Mesenchymal stem cell (in vitro differentiated cells and primary cell): Measurements from ENCODE around the gene TJP3.
A peak's percentile ranks its signal among the peaks of the same experiment; 100 is the strongest.

Experiments used
- DNase-seq: peaks from one replicate; pipeline ENCODE4 v3.0.0-alpha.2; 2013
- H2AFZ ChIP-seq: one replicate; pipeline ENCODE4 v1.6.1; 2013; ENCODE audit warnings: low read depth, mild to moderate bottlenecking, control low read depth, inconsistent platforms, low read length, moderate library complexity
- H2AK5ac ChIP-seq: 2 replicates; pipeline ENCODE4 v1.6.1; 2013; ENCODE audit warnings: low read length, moderate library complexity, mild to moderate bottlenecking, inconsistent platforms; ENCODE audit not compliant: severe bottlenecking
- H2BK120ac ChIP-seq: one replicate; pipeline ENCODE4 v1.6.1; 2013; ENCODE audit warnings: low read depth, mild to moderate bottlenecking, inconsistent platforms, low read length, moderate library complexity
- H2BK12ac ChIP-seq, 2 experiments: one replicate each; pipeline ENCODE4 v1.6.1; 2013; ENCODE audit warnings: inconsistent platforms in 2 of 2, low read length in 2 of 2, mild to moderate bottlenecking in 2 of 2, moderate library complexity in 2 of 2, control low read depth in 1 of 2
- H2BK15ac ChIP-seq: one replicate; pipeline ENCODE4 v1.6.1; 2013; ENCODE audit warnings: mild to moderate bottlenecking, low read depth, inconsistent platforms; ENCODE audit not compliant: poor library complexity, severe bottlenecking
- H2BK5ac ChIP-seq: 2 replicates; pipeline ENCODE4 v1.6.1; 2013; ENCODE audit warnings: low read depth, mild to moderate bottlenecking, low read length, control low read depth, inconsistent platforms; ENCODE audit not compliant: poor library complexity, severe bottlenecking
- H3K14ac ChIP-seq, 2 experiments: one replicate each; pipeline ENCODE4 v1.6.1; 2013; ENCODE audit warnings: inconsistent platforms in 2 of 2, low read length in 2 of 2, control low read depth in 1 of 2, mild to moderate bottlenecking in 1 of 2, moderate library complexity in 1 of 2
- H3K18ac ChIP-seq, 2 experiments: one replicate each; pipeline ENCODE4 v1.6.1; 2013; ENCODE audit warnings: inconsistent platforms in 2 of 2, low read length in 2 of 2, control low read depth in 1 of 2, low read depth in 1 of 2, mild to moderate bottlenecking in 1 of 2
- H3K23ac ChIP-seq, 2 experiments: one replicate each; pipeline ENCODE4 v1.6.1; 2013; ENCODE audit warnings: inconsistent platforms in 2 of 2, low read length in 2 of 2, mild to moderate bottlenecking in 2 of 2, moderate library complexity in 2 of 2, control low read depth in 1 of 2
- H3K27ac ChIP-seq: 2 replicates; pipeline ENCODE4 v1.5.1; 2013; ENCODE audit warnings: mild to moderate bottlenecking, moderate library complexity, low read length, control low read depth, inconsistent platforms; ENCODE audit not compliant: poor library complexity, severe bottlenecking
- H3K27me3 ChIP-seq, 2 experiments: 2 replicates each; pipeline versions ENCODE4 v1.6.1 to v1.7.0; 2013; ENCODE audit warnings: low read length in 2 of 2, mild to moderate bottlenecking in 2 of 2, moderate library complexity in 2 of 2, control low read depth in 1 of 2, inconsistent platforms in 1 of 2; ENCODE audit not compliant: control insufficient read depth in 1 of 2, insufficient read depth in 1 of 2
- H3K36me3 ChIP-seq, 2 experiments: 2 replicates each; pipeline versions ENCODE4 v1.6.1 to v1.7.0; 2013; ENCODE audit warnings: low read length in 2 of 2, control low read depth in 1 of 2, inconsistent platforms in 1 of 2, low read depth in 1 of 2, mild to moderate bottlenecking in 1 of 2; ENCODE audit not compliant: insufficient read depth in 2 of 2, control insufficient read depth in 1 of 2
- H3K4ac ChIP-seq, 2 experiments: one replicate each; pipeline ENCODE4 v1.6.1; 2013; ENCODE audit warnings: inconsistent platforms in 2 of 2, low read length in 2 of 2, mild to moderate bottlenecking in 2 of 2, moderate library complexity in 2 of 2, control low read depth in 1 of 2, low read depth in 1 of 2
- H3K4me1 ChIP-seq: 2 replicates; pipeline ENCODE4 v1.6.1; 2013; ENCODE audit warnings: low read depth, low read length, control low read depth; ENCODE audit not compliant: control insufficient read depth, insufficient read depth
- H3K4me2 ChIP-seq: 2 replicates; pipeline ENCODE4 v1.6.1; 2013; ENCODE audit warnings: low read length, mild to moderate bottlenecking, inconsistent platforms; ENCODE audit not compliant: poor library complexity, severe bottlenecking
- H3K4me3 ChIP-seq, 2 experiments: 2 replicates each; pipeline versions ENCODE4 v1.5.1 to v1.7.0; 2013; ENCODE audit warnings: low read length in 2 of 2, mild to moderate bottlenecking in 2 of 2, control low read depth in 1 of 2, low read depth in 1 of 2; ENCODE audit not compliant: insufficient read depth in 1 of 2
- H3K79me1 ChIP-seq: replicated peaks from 2 replicates; pipeline ENCODE4 v1.6.1; 2013; ENCODE audit warnings: mild to moderate bottlenecking, control low read depth, low read length, inconsistent platforms; ENCODE audit not compliant: poor library complexity, severe bottlenecking
- H3K9ac ChIP-seq: 2 replicates; pipeline ENCODE4 v1.7.0; 2013; ENCODE audit warnings: mild to moderate bottlenecking, low read length, moderate library complexity
- H3K9me3 ChIP-seq: 2 replicates; pipeline ENCODE4 v1.7.0; 2013; ENCODE audit warnings: mild to moderate bottlenecking, low read length; ENCODE audit not compliant: control insufficient read depth
- H4K8ac ChIP-seq: one replicate; pipeline ENCODE4 v1.6.1; 2013; ENCODE audit warnings: inconsistent platforms, mild to moderate bottlenecking, low read length, moderate library complexity
- H4K91ac ChIP-seq: one replicate; pipeline ENCODE4 v1.6.1; 2013; ENCODE audit warnings: mild to moderate bottlenecking, low read length, inconsistent platforms
- WGBS: methylation state at CpG from one replicate; pipeline ENCODE4 v1.1.7; 2013; ENCODE audit warnings: mixed read lengths; 5-methylcytosine and 5-hydroxymethylcytosine counted together

Gene TJP3

GRCh38 chr19:3684054-3684816, 23.9 kb upstream of the TJP3 start:
- peaks cover 11% of the 10 kb centered on the region for H3K79me1 ChIP-seq
- H3K14ac ChIP-seq, result peak overlapping the region in 1 of 2 experiments; percentile 2
- H3K27me3 ChIP-seq, result no peaks in the 10 kb centered on the region
- peak overlapping the region; percentile 39 for H4K8ac ChIP-seq
- peaks cover 69% of the 10 kb centered on the region for H3K4me1 ChIP-seq
- H2BK5ac ChIP-seq, result peak overlapping the region; percentile 25
- H2AK5ac ChIP-seq, result peak overlapping the region; percentile 37
- peak overlapping the region; percentile 39 for H2BK120ac ChIP-seq
- peak overlapping the region; percentile 33 for H3K4me2 ChIP-seq
- peak overlapping the region; percentile 8 to 34 for H3K18ac ChIP-seq
- peak; percentile 94 for DNase-seq
- WGBS, result 58% methylated on average over 23 of the region's 23 CpGs
- H3K27ac ChIP-seq, result peak overlapping the region; percentile 98
- no peak overlapping the region for H3K4me3 ChIP-seq
- H3K9ac ChIP-seq, result no peak overlapping the region
- H2AFZ ChIP-seq, result no peak overlapping the region
- peak overlapping the region; percentile 57 for H4K91ac ChIP-seq
- peak overlapping the region; percentile 64 to 68 for H2BK12ac ChIP-seq
- H3K9me3 ChIP-seq, result peaks cover 5% of the 10 kb centered on the region
- H3K4ac ChIP-seq, result peak overlapping the region; percentile 42
- H2BK15ac ChIP-seq, result peak overlapping the region; percentile 82
- H3K36me3 ChIP-seq, result peaks cover 20 to 34% of the 10 kb centered on the region in 2 experiments
- peak overlapping the region in 1 of 2 experiments; percentile 18 for H3K23ac ChIP-seq

DNA sequence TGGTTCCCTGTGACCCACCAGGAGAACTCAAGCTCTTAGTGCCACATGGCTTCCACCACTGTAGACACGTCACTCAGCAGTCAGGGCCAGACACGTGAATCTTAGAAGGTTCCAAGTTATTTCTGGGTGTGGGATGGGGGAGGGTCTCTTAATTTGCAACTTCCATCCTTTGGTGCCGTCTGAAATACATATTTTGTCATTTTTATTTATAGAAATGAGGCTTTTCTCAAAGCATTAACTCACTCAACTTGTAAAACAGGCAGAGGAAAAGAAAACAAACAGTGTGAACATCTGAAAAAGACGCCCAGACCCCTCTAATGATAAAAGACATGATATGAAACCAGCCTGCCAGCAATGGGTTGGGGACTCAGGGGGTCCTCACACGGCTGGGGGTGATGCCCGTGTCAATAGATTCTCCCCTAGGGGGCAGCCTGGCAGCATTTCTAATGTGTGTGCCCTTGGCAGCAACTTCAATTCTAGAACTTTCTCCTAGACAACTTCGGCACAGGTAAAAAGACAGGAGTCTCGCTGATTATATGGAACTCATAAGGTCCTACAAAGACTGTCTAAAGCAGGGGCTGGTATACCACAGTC, 23.3 kb upstream of the TJP3 start:
- Histone ChIP-seq H4K91ac (peak overlapping the region; percentile 57), H2BK15ac (no peak overlapping the region), H2BK12ac (peak overlapping the region in 1 of 2 experiments; percentile 64), H3K4me2 (no peak overlapping the region), H3K9me3 (peaks cover 5% of the 10 kb centered on the region), H2AFZ (no peak overlapping the region), H3K18ac (no peak overlapping the region), H3K23ac (no peak overlapping the region), H3K14ac (no peak overlapping the region), H3K9ac (no peak overlapping the region), H3K4me1 (peaks cover 66% of the 10 kb centered on the region), H3K36me3 (peaks cover 18 to 28% of the 10 kb centered on the region in 2 experiments), H3K27me3 (no peaks in the 10 kb centered on the region), H2BK120ac (peak overlapping the region; percentile 24), H3K4me3 (no peak overlapping the region), H3K4ac (peak overlapping the region in 1 of 2 experiments; percentile 42), H2BK5ac (peak overlapping the region; percentile 25), H3K27ac (peak overlapping the region; percentile 98), H4K8ac (no peak overlapping the region), H2AK5ac (peak overlapping the region; percentile 73), H3K79me1 (peaks cover 5% of the 10 kb centered on the region)
- DNase-seq, result no peak
- 90% methylated on average over 7 of the region's 8 CpGs for WGBS

- Histone ChIP-seq H2BK15ac (no peak overlapping the region), H3K4me2 (peak overlapping the region; percentile 61), H3K36me3 (peaks cover 20 to 41% of the 10 kb centered on the region in 2 experiments), H3K4me3 (no peak overlapping the region), H3K9ac (no peak overlapping the region), H3K14ac (peak overlapping the region in 1 of 2 experiments; percentile 99), H3K27ac (peak overlapping the region; percentile 1), H2BK5ac (no peak overlapping the region), H3K18ac (no peak overlapping the region), H3K23ac (no peak overlapping the region), H3K4ac (no peak overlapping the region), H2BK120ac (no peak overlapping the region), H2BK12ac (no peak overlapping the region), H2AK5ac (peak overlapping the region; percentile 5), H3K27me3 (no peaks in the 10 kb centered on the region), H3K9me3 (peaks cover 5% of the 10 kb centered on the region), H2AFZ (no peak overlapping the region), H3K4me1 (peaks cover 61% of the 10 kb centered on the region), H4K8ac (no peak overlapping the region), H3K79me1 (peaks cover 1% of the 10 kb centered on the region), H4K91ac (no peak overlapping the region)
- DNase-seq, result no peak
- 78% methylated on average over 11 of the region's 12 CpGs for WGBS
These were observed 20.8 kb upstream of the TJP3 start for GRCh38 chr19:3687393-3687773.
